Activated T-cell treated with anti-CD3 and anti-CD28 coated beads for 48 hours (primary cell): ENCODE data around the gene EFHD2.
"Not testable (repeated sequence)": the region's sequence is repeated elsewhere in the genome, so short reads cannot be mapped to it uniquely, and the experiment has no call there.

Experiments used
- DNase-seq: peaks from one replicate; pipeline ENCODE4 v3.0.0-alpha.2; 2020; ENCODE audit warnings: low read depth

EFHD2 gene

DNA sequence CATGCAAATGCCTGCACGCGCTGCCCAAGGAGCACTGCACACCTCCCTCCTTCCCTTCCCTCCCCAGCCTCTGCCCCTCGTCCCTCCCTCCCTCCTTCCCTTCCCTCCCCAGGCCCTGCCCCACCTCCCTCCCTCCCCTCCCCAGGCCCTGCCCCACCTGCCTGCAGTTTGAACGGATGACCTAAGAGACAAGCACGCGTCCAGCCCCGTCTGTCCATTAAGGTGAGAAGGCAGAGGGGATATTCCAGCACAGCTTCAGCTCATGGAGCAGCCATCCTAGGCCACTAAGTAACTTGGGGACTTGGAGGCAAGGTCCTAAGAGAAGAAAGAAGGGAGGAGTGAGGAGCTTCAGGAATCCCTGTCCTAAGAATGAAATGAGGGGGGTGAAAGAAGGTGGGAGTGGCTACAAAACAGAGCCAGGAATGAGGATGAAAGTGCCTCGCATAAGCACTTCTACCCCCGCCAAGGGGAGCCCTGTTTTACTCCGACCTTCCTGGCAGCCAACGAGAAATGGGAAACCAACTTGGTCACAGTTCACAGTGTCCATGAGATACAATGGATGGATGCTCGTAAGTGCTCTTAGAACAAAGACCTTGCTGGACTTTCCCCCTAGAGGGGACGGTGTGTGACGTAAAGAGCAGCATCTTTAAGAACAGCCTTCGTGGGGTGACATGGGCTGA lies 21.3 kb upstream of the EFHD2 start:
- DNase-seq: no peak

DNA sequence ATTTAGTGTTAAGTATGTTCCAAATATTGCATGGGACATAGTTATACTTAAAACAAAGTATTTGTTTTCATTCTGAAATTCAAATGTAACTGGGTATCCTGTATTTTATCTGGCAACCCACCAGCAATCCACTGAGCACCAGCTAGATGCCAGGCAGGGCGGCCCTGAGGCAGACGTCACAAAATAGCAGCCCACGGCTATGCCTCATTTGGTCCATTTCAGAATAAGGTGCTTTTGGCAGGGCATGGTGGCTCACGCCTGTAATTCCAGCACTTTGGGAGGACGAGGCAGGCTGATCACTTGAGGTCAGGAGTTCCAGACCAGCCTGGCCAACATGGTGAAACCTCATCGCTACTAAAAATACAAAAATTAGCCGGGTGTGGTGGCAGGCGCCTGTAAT lies 19.9 kb upstream of the EFHD2 start:
- not testable (repeated sequence) for DNase-seq

DNA sequence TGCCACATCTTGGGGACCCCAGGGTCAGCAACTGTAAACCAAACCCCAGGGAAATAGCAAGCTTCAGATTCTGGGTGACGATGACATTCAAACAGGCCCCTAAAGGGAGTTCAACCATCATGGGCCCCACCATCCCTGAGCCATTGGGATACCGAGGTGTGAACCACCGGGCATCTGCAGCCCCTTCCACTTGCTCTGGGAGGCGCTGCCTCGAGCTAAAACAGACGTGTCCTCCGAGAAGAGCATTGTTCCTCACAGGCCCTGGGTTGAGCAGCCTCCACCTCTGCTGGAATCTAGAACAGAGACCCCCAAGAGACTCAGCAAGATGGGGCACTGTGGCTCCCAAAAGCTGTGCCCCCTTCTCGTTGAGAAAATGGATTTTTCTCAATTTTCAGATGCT lies 19.0 kb upstream of the EFHD2 start:
- no peak for DNase-seq

DNA sequence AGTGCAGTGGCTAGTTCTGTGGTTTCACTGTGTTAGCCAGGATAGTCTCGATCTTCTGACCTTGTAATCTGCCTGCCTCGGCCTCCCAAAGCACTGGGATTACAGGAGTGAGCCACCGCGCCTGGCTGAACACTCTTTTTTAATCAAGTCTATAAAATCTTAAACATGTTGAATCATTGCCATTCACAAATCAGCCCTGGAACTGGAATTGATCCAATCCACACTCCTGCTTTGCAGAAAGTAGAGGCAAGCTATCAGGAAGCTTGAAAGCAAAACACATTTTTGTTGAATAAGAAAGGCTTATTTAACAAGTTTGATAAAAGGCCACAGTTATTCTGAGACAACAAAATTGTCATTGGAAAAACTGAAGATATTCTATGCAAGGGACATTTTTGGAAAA lies 18.3 kb upstream of the EFHD2 start:
- no peak for DNase-seq

DNA sequence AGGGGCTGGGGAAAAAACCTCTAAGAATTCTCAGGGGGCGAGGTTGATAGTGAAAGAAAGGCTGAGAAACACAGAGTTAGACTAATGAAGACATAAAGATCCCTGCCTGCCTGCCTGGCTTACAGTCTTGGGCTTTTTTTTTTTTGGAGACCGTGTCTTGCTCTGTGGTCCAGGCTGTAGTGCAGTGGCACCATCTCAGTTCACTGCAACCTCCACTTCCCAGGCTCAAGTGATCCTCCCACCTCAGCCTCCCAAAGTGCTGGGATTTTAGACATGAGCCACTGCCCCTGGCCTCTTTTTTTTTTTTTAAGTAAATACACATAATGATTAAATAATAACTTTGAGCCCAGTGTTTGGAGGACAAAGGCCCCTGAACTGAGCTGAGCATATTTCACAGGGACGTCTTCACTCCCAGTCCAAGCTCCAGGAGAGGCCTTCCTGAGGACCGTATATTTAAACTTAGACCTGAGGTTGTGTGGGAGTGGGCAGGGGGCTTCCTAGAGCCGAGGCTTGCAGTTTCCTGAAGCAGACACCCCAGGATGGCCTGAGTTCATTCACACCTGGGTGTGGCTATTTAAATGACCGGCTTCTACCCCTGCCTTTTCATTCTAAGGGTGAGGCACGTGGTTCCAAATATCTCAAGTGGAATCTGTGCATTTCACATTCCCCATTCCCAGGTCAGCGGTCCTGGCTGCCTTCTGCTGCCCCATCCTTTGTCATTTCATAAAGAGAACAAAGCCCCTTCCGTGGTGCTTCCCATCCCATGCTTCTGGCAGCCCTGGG lies 16.0 kb upstream of the EFHD2 start:
- no peak for DNase-seq

DNA sequence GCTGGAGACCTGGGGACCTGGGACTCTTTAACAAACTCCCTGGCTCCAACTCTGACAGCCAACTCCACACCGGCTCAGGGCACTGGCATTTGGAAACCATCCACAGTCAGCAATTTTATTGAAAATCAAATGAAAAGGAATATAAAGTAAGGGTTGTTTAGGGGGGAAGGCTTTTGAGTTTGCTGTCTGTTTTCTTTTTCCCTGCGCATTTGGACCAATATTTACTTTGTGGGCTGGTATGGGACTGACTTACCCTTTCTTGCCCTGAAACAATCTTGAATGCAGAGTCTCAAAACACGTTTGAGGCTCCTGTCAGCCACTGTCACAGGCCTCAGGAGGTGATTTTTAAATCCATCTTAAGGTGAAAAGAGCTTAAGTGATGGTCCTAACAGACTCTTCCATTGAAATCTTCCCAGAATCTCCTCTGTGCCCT lies 15.4 kb upstream of the EFHD2 start:
- DNase-seq: no peak

DNA sequence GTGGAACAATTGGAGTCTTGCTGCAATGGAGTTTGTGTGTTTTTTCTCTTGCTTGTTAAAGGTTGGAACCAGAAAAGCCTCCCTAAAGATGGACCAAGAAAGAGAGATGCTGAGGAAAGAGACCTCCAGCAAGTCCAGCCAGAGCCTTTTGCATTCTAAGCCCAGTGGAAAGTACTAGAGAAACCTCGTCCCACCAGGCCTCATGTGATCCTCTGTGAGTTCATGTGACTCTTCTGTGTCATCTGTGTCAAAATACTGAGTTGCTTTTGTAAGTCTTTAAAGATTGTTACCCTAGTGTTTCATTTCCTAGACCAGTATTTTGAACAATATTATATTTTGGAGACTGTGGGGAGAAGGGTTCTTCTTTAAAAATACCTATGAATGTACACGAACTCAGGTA lies 12.5 kb upstream of the EFHD2 start:
- no peak for DNase-seq

DNA sequence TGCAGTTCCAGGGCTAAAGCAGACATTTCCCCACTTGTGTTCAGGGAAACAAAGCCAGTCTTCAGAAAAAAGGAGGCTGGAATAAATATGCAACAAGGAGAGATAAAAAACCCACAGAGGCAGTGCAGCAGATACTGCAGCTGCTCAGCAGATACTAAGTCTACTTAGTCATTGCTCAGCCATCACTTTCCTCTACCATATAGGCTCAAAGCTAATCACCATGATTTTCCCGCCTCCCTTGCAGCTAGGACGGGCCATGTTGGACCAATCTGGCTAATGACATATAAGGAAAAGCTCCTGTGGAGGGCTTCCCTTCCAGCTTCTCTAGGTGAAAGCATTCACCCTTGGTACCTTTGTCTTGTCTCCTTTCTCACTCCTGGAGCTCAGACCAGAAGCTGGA lies 10.0 kb upstream of the EFHD2 start:
- no peak for DNase-seq

DNA sequence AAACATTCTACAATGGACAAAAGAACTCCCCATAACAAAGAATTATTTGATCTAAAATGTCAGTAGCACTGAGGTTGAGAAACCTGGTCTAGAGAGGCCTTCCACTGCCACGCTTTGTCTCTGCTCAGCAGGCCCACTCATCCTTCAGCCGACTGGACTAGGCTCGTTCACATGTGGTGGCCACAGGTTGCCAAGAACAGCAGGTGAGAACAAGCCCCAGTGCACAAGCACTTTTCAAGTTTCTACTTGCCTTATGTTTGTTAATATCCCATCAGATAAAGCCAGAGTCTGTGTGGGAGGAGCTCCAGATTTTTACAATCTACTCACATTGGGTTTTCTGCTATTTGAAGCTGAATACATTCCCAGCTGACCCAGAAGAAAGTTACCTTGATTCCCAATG lies 9.1 kb upstream of the EFHD2 start:
- DNase-seq: no peak

DNA sequence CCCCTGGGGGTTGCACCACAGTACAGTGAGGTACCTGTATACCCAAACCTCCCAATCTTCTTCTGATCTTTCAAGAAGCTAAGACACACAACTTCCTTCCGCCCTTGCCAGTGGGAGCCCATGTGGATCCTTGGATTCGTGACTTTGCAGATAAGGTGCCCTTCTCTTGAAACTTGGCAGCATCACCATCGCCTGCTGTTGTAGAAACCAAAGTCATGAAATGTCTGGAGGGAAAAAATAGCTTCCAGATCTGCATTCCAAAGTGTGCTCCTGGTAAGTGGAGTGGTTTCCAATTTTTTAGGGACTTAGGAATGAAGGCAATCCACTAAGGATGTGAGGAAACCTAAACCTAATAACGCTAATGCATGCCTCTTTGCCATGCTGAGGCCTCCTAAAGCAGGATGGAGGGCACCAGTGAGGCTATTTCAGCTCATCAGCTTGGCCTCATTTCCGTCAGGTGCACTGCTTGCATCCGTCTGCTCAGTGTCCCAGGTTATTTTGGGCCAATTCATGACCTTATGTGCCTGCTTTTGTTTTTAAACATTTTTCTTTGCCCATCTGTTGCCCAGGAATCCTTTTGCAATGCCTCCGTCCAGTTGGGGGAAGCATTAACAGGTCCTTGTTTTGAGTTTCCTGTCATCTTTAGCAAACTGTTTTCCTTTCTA lies 8.2 kb upstream of the EFHD2 start:
- no peak for DNase-seq

DNA sequence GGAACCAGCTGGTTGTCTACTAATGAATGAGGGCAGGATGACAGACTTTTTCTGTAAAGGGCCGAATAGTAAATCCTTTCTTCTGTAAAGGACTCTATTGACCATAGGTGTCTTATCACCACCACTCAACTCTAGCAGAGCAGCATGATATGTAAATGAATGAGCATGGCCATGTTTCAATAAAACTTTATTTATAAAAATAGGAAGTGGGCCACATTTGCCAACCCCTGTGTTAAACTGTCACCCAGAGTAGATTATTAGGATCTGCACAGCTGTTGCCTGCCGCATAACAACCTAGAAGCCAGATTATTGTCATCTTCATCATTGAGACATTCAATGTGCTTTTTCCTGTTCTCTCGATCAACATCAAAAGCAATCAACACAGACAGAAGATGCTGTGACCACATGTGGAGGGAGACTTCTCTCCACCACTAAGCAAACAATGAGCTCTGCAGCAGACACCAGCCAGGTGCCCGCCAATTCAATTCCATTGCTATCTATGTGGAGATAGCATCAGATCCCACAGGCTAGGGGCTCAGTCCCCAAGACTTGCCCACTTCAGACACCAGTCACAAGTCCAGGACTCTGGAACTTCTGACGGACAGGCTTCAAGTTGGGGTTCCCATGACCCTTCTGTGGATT lies 6.8 kb upstream of the EFHD2 start:
- no peak for DNase-seq

DNA sequence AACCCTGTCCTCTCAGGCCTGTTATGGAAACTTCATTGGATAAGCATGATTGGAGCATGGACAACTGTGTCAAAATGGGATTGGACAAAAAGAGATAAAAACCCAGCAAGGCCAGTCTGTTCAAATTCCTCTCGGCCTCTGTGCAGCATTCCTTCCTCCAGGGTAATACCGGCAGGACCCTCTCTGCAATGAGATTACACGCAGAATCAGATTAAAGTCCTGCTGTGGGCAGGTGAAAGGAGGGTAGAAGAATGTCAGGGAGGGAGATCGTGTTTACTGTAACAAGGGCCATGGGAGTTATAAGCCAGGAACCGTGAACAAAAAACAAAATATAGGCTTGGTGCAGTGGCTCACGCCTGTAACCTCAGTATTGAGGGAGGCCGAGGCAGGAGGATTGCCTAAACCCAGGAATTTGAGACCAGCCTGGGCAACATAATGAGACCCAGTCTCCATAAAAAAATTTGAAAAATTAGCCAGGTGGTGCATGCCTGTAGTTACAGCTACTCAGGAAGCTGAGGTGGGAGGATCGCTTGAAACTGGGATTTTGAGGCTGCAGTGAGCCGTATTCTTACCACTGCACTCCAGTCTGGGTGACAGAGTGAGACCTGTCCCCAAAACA lies 5.6 kb upstream of the EFHD2 start:
- no peak for DNase-seq

DNA sequence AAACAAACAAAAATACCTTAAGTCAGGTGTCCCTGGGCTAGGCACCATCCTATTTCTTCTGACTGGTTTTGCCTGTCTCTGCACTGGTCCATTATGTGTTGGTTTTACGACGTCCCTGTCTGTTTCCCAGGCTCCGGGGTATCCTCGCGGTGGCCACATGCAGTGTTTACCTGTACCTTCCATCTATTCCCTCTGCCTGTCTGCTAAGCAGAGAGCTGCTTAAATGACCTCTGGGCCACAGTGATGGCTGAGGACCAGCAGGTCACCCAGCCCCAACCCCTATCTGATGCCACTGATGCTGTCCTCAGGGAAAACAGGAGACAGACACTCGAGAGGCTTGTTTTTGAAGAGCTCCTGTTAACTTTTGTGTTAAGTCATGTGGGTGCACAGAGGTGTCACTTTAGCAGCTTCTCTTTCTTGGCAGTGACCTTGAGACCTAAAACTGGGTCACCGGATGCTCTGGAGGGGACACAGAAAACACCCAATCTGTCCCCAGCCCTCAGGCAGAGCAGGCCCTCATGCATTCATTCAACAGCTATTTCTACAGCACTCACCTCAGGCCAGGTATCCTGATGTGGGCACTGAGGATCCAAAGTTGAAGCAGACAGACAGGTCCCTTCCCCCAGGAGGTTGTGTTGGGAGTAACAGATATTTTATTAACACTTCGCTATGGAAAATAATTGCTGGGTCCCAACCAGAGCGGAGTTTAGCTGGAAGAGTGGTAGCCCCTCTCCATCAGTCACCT lies 4.4 kb upstream of the EFHD2 start:
- no peak for DNase-seq

DNA sequence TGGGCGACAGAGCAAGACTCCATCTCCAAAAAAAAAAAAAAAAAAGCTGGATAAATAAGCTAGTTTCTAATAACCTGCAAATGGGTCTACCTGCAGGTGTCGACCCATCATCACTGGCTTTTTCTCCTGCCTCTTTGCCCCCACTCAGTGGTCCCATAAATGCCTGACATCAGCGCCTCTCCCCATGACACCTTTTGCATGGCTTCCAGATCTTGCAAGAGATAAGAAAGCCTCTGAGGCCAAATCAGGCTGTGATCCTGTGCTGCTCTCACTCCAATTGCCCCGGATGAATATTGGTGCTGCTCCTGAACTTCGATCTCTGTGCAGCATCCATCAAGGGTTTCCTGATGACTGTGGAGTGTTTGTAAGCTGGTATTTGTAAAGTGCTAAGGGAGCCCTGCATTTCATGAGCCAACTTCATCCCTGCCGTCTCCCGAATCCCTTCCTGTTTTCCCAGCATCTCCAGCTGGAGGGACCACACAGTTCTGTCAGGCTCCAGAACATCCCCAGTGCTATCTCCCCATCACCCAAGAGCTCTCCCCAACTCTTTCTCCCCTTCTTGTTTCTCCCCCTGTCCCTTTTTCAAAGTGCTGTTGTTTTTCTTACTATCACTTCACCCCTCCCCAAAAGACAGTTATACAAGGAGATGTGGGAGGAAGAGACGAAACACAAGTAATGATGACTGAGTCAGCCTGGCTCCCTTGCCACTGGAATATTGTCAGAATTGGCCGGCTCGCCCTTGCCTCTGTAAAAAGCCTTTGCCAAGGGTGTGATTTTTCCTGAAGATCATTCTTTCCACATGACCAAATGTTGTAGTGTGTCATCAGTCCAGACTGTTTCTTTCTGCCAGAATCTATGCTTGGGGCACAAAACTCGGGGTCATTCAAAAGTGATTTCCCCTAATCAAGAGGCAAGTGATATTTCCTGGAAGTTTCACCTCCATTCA lies 2.8 kb upstream of the EFHD2 start:
- DNase-seq: no peak

DNA sequence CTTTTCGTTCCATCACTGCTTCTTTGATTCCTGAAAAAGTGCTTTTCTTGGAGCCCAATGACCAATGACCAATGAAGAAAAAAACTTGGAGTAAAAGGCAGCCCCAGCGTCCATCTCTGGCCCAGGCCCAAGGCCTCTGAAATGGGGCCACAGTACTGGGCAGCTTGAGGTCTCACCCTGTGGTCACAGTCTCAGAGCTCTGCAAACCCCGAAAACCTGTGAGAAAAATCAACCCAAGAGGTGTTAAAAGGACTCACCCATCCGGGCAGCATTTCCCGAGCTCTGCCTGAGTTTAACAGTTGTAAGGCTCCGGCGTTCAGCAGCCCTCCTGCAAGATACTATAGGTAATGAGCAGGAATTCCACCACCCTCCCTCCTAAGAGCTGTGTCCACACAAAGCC lies 2.1 kb upstream of the EFHD2 start:
- no peak for DNase-seq

DNA sequence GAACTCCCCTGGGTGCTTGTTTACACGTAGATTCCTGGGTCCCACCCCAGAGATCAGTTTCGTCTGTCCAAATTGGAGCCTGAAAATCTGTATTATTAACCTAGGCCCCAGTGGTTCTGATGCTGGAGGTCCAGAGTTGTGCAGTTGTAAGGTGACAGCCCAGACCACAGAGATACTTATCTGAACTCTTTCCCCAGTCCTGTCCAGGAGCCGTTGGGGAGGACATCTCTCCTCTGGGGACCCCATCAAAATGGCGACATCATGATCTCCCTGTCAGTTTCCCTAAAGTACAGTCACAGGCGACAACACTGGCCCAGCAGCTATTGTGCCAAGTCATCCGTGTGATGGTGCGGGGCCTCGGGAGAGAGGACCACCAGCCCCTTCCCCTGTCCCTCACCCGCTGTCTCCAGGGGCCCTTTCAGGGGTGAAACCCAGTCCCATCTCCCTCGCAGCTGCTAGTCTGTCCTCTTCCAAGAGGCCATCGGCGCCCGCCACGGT lies 749 bp upstream of the EFHD2 start:
- DNase-seq: no peak

DNA sequence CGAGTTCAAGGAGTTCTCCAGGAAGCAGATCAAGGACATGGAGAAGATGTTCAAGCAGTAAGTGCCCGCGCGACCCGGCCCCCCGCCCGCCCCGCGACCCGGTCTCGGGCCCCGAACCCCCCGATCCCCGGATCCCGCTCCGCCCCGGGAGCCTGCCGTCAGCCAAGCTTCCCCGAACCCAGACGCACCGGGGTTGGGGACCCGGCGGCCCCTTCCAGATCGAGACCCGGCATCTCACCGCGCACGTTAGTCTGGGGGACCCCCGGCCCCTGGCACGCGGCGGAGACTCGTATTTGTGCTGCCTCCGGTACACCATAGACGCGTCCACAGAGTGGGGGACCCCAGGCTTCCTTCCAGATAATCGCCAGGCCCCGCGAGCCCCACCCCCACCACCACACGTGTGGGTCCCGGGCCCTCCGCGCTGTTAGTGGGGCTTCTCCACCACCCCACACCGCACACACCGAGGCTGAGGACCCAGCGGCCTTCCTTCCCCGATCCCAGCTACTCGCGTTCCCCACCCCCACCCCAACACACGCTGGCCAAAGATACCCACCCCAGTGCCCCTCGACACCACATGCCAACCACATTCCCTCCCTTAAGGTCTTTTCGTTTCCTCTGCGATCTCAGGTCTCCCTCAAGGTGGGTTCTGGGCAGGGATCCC lies 665 bp downstream of the EFHD2 start:
- no peak for DNase-seq

DNA sequence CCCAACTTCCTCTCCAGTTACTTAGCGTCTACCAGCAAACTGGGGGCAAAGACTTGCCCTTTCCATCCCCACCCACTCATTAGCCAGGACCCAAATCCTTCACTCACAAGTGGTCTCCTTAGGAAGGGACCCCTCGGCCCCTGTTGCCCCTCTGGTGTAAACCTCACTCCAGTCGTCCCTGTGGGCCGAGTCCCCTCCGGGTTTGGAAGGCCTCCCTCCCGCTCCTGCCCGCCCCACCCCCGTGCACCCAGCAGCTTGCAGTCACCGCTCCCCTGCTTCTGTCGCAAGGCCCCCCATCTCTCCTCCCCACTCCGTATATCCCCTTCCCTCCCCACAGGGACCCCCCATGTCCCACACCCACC lies 1.2 kb downstream of the EFHD2 start:
- DNase-seq: no peak

DNA sequence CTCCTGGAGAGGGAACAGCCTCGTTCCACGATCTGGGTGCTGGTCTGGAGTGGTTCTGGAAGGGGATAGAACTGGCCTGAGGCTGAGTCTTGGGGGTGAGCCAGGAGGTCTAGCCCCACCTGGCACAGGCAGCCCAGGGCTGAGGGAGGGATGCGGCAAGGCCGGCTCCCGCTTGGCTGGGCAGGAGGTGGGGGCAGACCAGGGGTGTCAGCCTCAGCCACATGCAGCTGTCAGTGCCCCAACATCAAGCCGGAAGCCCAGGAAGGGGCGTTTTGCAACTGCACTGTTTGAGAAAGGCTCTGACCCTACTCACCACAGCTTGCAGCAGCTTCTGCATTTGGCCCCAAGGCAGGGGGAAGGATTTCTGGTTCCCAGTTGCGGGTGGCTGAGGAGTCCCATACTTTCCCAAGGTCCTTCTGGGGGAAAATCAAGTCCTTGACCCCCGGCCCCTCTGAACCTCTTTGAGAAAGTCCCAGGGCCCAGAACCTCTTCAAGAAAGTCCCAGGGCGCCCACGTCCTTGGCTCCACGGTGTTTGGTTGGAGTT lies 2.0 kb downstream of the EFHD2 start:
- peak; percentile 36 for DNase-seq
